ENCODE results near the gene ARID1B.

ARID1B gene

GRCh38 chr6:157239148-157239547 is 462.0 kb downstream of the ARID1B start:
- DNase-seq (ENCODE audit: low read depth in 3 of 3), result no peak

GRCh38 chr6:157239671-157240058 is 462.5 kb downstream of the ARID1B start:
- DNase-seq (ENCODE audit: low read depth in 3 of 3), result no peak

GRCh38 chr6:157240059-157240959 is 463.1 kb downstream of the ARID1B start:
- DNase-seq (ENCODE audit: low read depth in 3 of 3), result no peak

GRCh38 chr6:157240960-157241311 is 463.8 kb downstream of the ARID1B start:
- no peak for DNase-seq (ENCODE audit: low read depth in 3 of 3)

- DNase-seq (ENCODE audit: low read depth in 3 of 3), result no peak
Measured at GRCh38 chr6:157242791-157243190, 465.6 kb downstream of the ARID1B start.

- no peak for DNase-seq (ENCODE audit: low read depth in 3 of 3)
Measured at GRCh38 chr6:157244175-157244574, 467.0 kb downstream of the ARID1B start.

- DNase-seq (ENCODE audit: low read depth in 3 of 3), result no peak
Measured at GRCh38 chr6:157244780-157245179, 467.6 kb downstream of the ARID1B start.

- no peak for DNase-seq (ENCODE audit: low read depth in 3 of 3)
Measured at GRCh38 chr6:157245436-157245835, 468.3 kb downstream of the ARID1B start.

- DNase-seq (ENCODE audit: low read depth in 3 of 3), result no peak
Measured at GRCh38 chr6:157246048-157246630, 469.0 kb downstream of the ARID1B start.

GRCh38 chr6:157246771-157247484 is 469.8 kb downstream of the ARID1B start:
- DNase-seq (ENCODE audit: low read depth in 3 of 3), result no peak

GRCh38 chr6:157248264-157248663 is 471.1 kb downstream of the ARID1B start:
- no peak for DNase-seq (ENCODE audit: low read depth in 3 of 3)

GRCh38 chr6:157249826-157250225 is 472.6 kb downstream of the ARID1B start:
- DNase-seq (ENCODE audit: low read depth in 3 of 3), result no peak

- DNase-seq (ENCODE audit: low read depth in 3 of 3), result no peak
Measured at GRCh38 chr6:157251586-157252247, 474.5 kb downstream of the ARID1B start.

- no peak for DNase-seq (ENCODE audit: low read depth in 3 of 3)
Measured at GRCh38 chr6:157253017-157253416, 475.8 kb downstream of the ARID1B start.

- DNase-seq (ENCODE audit: low read depth in 3 of 3), result no peak
Measured at GRCh38 chr6:157253699-157254098, 476.5 kb downstream of the ARID1B start.

GRCh38 chr6:157254538-157254937 is 477.4 kb downstream of the ARID1B start:
- DNase-seq (ENCODE audit: low read depth in 3 of 3), result no peak

GRCh38 chr6:157255079-157255478 is 477.9 kb downstream of the ARID1B start:
- DNase-seq (ENCODE audit: low read depth in 3 of 3), result no peak

- DNase-seq (ENCODE audit: low read depth in 3 of 3), result no peak
Measured at GRCh38 chr6:157258878-157259277, 481.7 kb downstream of the ARID1B start.

GRCh38 chr6:157259443-157259842 is 482.3 kb downstream of the ARID1B start:
- DNase-seq (ENCODE audit: low read depth in 3 of 3), result no peak
